ENCODE data around the gene AURKAIP1.
A peak's percentile ranks its signal among the peaks of the same experiment; 100 is the strongest.

AURKAIP1 gene

GRCh38 chr1:1365875-1366698 is 8.9 kb downstream of the AURKAIP1 start:
- no peaks in the 10 kb centered on the region for H3K27me3 ChIP-seq (ENCODE audit: insufficient read depth, low read depth, severe bottlenecking)
- no peak overlapping the region for H3K4me3 ChIP-seq (ENCODE audit: low read depth, low read length)
- TF ChIP-seq, protein P1, sequence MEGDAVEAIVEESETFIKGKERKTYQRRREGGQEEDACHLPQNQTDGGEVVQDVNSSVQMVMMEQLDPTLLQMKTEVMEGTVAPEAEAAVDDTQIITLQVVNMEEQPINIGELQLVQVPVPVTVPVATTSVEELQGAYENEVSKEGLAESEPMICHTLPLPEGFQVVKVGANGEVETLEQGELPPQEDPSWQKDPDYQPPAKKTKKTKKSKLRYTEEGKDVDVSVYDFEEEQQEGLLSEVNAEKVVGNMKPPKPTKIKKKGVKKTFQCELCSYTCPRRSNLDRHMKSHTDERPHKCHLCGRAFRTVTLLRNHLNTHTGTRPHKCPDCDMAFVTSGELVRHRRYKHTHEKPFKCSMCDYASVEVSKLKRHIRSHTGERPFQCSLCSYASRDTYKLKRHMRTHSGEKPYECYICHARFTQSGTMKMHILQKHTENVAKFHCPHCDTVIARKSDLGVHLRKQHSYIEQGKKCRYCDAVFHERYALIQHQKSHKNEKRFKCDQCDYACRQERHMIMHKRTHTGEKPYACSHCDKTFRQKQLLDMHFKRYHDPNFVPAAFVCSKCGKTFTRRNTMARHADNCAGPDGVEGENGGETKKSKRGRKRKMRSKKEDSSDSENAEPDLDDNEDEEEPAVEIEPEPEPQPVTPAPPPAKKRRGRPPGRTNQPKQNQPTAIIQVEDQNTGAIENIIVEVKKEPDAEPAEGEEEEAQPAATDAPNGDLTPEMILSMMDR (IDR thresholded peaks at IDR 0.05; ENCODE audit: low read depth, low read length) = no peak
- DNase-seq = no peak
- H3K27ac ChIP-seq = no peak overlapping the region
- no peaks in the 10 kb centered on the region; the same call in 1 of the 2 replicates for H3K36me3 ChIP-seq
- peaks cover 15% of the 10 kb centered on the region for H3K9me3 ChIP-seq (ENCODE audit: severe bottlenecking)

DNA sequence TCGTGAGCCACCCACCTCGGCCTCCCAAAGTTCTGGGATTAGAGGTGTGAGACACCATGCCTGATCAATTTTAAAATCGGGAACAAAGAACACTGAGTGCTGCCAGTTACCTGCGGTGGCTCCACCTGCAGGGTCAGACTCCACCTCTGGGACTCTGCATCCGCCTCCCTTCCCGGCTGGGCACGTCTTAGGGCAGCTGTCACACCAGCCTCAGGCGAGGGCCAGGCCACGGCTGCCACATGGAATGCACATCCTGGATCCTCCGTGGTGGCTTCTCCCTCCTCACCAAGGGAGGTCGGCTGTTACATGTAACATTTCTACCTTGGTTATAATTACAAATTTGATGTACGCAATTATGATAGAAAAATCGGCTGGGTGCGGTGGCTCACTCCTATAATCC is 10.7 kb downstream of the AURKAIP1 start:
- TF ChIP-seq, protein P1 (IDR thresholded peaks at IDR 0.05; ENCODE audit: low read depth, low read length) = no peak
- H3K4me3 ChIP-seq (ENCODE audit: low read depth, low read length) = no peak overlapping the region
- H3K27me3 ChIP-seq (ENCODE audit: insufficient read depth, low read depth, severe bottlenecking) = no peaks in the 10 kb centered on the region
- peaks cover 15% of the 10 kb centered on the region for H3K9me3 ChIP-seq (ENCODE audit: severe bottlenecking)
- DNase-seq = no peak
- H3K27ac ChIP-seq = no peak overlapping the region
- no peaks in the 10 kb centered on the region for H3K36me3 ChIP-seq

DNA sequence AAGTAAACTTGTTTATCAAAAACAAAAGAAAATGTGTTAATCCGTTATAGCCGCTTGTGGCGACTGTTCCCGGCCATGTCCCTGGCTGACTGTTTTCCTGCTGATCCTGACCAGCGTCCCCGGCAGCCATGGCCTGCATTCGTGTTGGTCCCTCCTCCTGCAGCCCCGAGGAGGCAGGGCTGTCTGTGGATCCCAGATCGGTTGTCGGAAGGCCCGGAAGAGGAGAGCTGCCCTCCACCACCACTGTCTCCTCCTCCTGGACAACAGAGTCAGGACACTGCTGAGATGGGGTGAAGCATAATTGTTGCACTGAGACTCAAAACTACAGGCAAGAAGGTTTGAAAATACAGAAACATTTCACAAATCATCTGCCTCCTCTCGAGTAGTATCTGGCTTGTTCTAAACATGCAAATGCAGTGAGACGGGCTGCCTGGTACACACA is 13.0 kb downstream of the AURKAIP1 start:
- no peak for DNase-seq
- no peaks in the 10 kb centered on the region for H3K27me3 ChIP-seq (ENCODE audit: insufficient read depth, low read depth, severe bottlenecking)
- peaks cover 11% of the 10 kb centered on the region for H3K9me3 ChIP-seq (ENCODE audit: severe bottlenecking)
- H3K36me3 ChIP-seq = no peaks in the 10 kb centered on the region; the same call in 1 of the 2 replicates
- H3K27ac ChIP-seq = no peak overlapping the region
- H3K4me3 ChIP-seq (ENCODE audit: low read depth, low read length) = no peak overlapping the region
- TF ChIP-seq, protein P1 (IDR thresholded peaks at IDR 0.05; ENCODE audit: low read depth, low read length) = no peak

- Histone ChIP-seq H3K9me3 (ENCODE audit: severe bottlenecking) (peaks cover 7% of the 10 kb centered on the region), H3K4me3 (ENCODE audit: low read depth, low read length) (no peak overlapping the region), H3K36me3 (peaks cover 3% of the 10 kb centered on the region; the same call in 1 of the 2 replicates), H3K27me3 (ENCODE audit: insufficient read depth, low read depth, severe bottlenecking) (no peaks in the 10 kb centered on the region), H3K27ac (peak overlapping the region; percentile 14; the same call in 1 of the 2 replicates)
- TF ChIP-seq, protein P1 (IDR thresholded peaks at IDR 0.05; ENCODE audit: low read depth, low read length) = no peak
- no peak for DNase-seq
Observed at GRCh38 chr1:1361233-1361981, 13.6 kb downstream of the AURKAIP1 start.

- DNase-seq = peak; percentile 47
- Histone ChIP-seq H3K4me3 (ENCODE audit: low read depth, low read length) (no peak overlapping the region), H3K9me3 (ENCODE audit: severe bottlenecking) (no peaks in the 10 kb centered on the region), H3K27ac (peak overlapping the region; percentile 95), H3K36me3 (peaks cover 3% of the 10 kb centered on the region; the same call in 1 of the 2 replicates), H3K27me3 (ENCODE audit: insufficient read depth, low read depth, severe bottlenecking) (no peaks in the 10 kb centered on the region)
- TF ChIP-seq, protein P1 (IDR thresholded peaks at IDR 0.05; ENCODE audit: low read depth, low read length) = no peak
Observed at GRCh38 chr1:1360506-1361169, 14.4 kb downstream of the AURKAIP1 start.

Data from WERI-Rb-1 (cell line).